Tibial nerve (tissue), 4 donors: Measurements from ENCODE around the gene FAM78A.

ENCODE experiments used
- EP300 ChIP-seq, 2 donors: sonication (generic); formaldehyde crosslinking; IDR thresholded peaks; one replicate each; pipeline ENCODE4 v1.6.1; 2017; ENCODE audit warnings: antibody characterized with exemption in 2 of 2, mild to moderate bottlenecking in 1 of 2
- POLR2A ChIP-seq, 2 donors: fragments of 450-650 bp; IDR thresholded peaks; one replicate each; pipeline ENCODE4 v1.6.1; 2017; ENCODE audit warnings: antibody characterized with exemption in 2 of 2, mild to moderate bottlenecking in 2 of 2, moderate library complexity in 2 of 2
- TF ChIP-seq, protein P1 (sequence below), 5 experiments: fragments of 200-600 bp in 3 of 5; fragments of 450-650 bp in 2 of 5; sonication (generic) in 3 of 5; IDR thresholded peaks; one replicate each; pipeline ENCODE4 v1.5.1; 2016 to 2019; ENCODE audit warnings: antibody characterized with exemption in 5 of 5, mild to moderate bottlenecking in 3 of 5, moderate library complexity in 2 of 5

DNA sequence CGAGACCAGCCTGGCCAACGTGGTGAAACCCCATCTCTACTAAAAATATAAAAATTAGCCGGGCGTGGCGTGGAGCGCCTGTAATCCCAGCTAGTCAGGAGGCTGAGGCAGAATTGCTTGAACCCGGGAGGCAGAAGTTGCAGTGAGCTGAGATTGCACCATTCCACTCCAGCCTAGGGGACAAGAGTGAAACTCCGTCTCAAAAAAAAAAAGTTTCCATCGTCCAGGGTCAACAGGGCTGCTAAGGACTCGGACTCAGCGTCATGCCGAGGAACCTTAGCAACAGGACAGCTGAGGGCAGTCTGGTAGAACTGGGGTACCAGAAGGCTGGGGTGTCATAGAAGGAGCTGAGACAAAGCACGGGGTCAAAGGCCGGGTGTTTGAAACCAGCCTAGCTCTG is 21.7 kb downstream of the FAM78A start:
- TF ChIP-seq POLR2A (IDR thresholded peaks at IDR 0.05) (no peak), EP300 (IDR thresholded peaks at IDR 0.05) (no peak)
- TF ChIP-seq, protein P1, sequence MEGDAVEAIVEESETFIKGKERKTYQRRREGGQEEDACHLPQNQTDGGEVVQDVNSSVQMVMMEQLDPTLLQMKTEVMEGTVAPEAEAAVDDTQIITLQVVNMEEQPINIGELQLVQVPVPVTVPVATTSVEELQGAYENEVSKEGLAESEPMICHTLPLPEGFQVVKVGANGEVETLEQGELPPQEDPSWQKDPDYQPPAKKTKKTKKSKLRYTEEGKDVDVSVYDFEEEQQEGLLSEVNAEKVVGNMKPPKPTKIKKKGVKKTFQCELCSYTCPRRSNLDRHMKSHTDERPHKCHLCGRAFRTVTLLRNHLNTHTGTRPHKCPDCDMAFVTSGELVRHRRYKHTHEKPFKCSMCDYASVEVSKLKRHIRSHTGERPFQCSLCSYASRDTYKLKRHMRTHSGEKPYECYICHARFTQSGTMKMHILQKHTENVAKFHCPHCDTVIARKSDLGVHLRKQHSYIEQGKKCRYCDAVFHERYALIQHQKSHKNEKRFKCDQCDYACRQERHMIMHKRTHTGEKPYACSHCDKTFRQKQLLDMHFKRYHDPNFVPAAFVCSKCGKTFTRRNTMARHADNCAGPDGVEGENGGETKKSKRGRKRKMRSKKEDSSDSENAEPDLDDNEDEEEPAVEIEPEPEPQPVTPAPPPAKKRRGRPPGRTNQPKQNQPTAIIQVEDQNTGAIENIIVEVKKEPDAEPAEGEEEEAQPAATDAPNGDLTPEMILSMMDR (IDR thresholded peaks at IDR 0.05) = no peak
